HCT116 (cell line): ENCODE measurements around the gene ZDHHC14. TPM values are rescaled to one million over a fixed set of nuclear protein-coding genes. Genes with fewer than 3 reads are reported as not detected.

Experiments used
- ATAC-seq: fragments of 200-7000 bp; cut with Tn5 transposase; 2 replicates; pipeline ENCODE4 v1.9.1; 2020; ENCODE audit warnings: mild to moderate bottlenecking, moderate library complexity
- BruUV-seq: library from RNA; stranded (reverse); fragments of 400-500 nt; replicated peaks from 2 replicates; lab custom pipeline; 2021; lab: Mats Ljungman, UMichigan
- CTCF ChIA-PET: fragments of 300-600 bp; sonication (Branson Sonifier 250); formaldehyde crosslinking; loops from one replicate; lab custom pipeline; 2021; ENCODE audit warnings: antibody characterized with exemption; lab: Charles Lee
- POLR2A ChIA-PET: fragments of 300-600, 350-600 bp; sonication (Branson Sonifier 250); formaldehyde crosslinking; loops from one replicate; lab custom pipeline; 2021; ENCODE audit warnings: antibody characterized with exemption; lab: Charles Lee
- RAD21 ChIA-PET, 2 experiments: fragments of 300-600 bp; sonication (Branson Sonifier 250); formaldehyde crosslinking; loops; one replicate each; lab custom pipeline; 2023; ENCODE audit warnings: low total read pairs in 2 of 2; ENCODE audit not compliant: uncharacterized antibody in 2 of 2, unreplicated experiment in 2 of 2, low non-redundant PET in 1 of 2; lab: Charles Lee
- DNase-seq: peaks from one replicate; pipeline ENCODE4 v3.0.0-alpha.2; 2010; ENCODE audit warnings: low read depth, low spot score
- H2AFZ ChIP-seq: fragments of 200-600 bp; shearing (Covaris generic), sonication (generic); 2 replicates; pipeline ENCODE4 v1.6.1; 2017; ENCODE audit warnings: low read depth, mixed run types, mixed read lengths, antibody characterized with exemption, low read length; ENCODE audit not compliant: poor library complexity, severe bottlenecking
- H3K27ac ChIP-seq: 2 replicates; pipeline ENCODE4 v1.5.1; 2012; ENCODE audit warnings: low read depth, low read length
- H3K27me3 ChIP-seq: fragments of 200-600 bp; sonication (generic); 2 replicates; pipeline ENCODE4 v1.6.1; 2016; ENCODE audit warnings: mixed run types, low read length, mixed read lengths; ENCODE audit not compliant: insufficient read depth
- H3K36me3 ChIP-seq, 2 experiments: fragments of 200-500 bp in 1 of 2; fragments of 200-600 bp in 1 of 2; sonication (Bioruptor generic) in 1 of 2; sonication (generic) in 1 of 2; 2 replicates each; pipeline versions ENCODE4 v1.5.1 to v1.6.1; 2014 to 2016; ENCODE audit warnings: low read length in 2 of 2, inconsistent platforms in 1 of 2, mixed read lengths in 1 of 2, mixed run types in 1 of 2; ENCODE audit not compliant: insufficient read depth in 2 of 2, control insufficient read depth in 1 of 2
- H3K4me1 ChIP-seq, 2 experiments: fragments of 200-600 bp in 1 of 2; sonication (generic) in 1 of 2; 2 replicates each; pipeline versions ENCODE4 v1.5.1 to v1.6.1; 2012 to 2017; ENCODE audit warnings: low read length in 2 of 2, inconsistent platforms in 1 of 2, mild to moderate bottlenecking in 1 of 2, mixed read lengths in 1 of 2, mixed run types in 1 of 2, moderate library complexity in 1 of 2; ENCODE audit not compliant: insufficient read depth in 2 of 2, control insufficient read depth in 1 of 2
- H3K4me2 ChIP-seq: fragments of 200-600 bp; sonication (generic); 2 replicates; pipeline ENCODE4 v1.6.1; 2017; ENCODE audit warnings: mixed run types, low read length, mixed read lengths
- H3K4me3 ChIP-seq, 2 experiments: fragments of 200-600 bp in 1 of 2; sonication (generic) in 1 of 2; replicated peaks in 1 of 2; 2 replicates each; pipeline ENCODE4 v1.5.1; 2011 to 2016; ENCODE audit warnings: low read length in 2 of 2, control low read depth in 1 of 2, low read depth in 1 of 2, mild to moderate bottlenecking in 1 of 2, mixed read lengths in 1 of 2, mixed run types in 1 of 2
- H3K79me2 ChIP-seq: fragments of 200-600 bp; sonication (generic); 2 replicates; pipeline ENCODE4 v1.6.1; 2017; ENCODE audit warnings: mild to moderate bottlenecking, mixed run types, low read length, moderate library complexity, mixed read lengths; ENCODE audit not compliant: insufficient read depth
- H3K9ac ChIP-seq: fragments of 200-600 bp; sonication (generic); 2 replicates; pipeline ENCODE4 v1.6.1; 2016; ENCODE audit warnings: low read length, mixed read lengths
- H3K9me2 ChIP-seq: fragments of 200-600 bp; sonication (generic), shearing (Covaris generic); 2 replicates; pipeline ENCODE4 v1.6.1; 2017; ENCODE audit warnings: mixed run types, mild to moderate bottlenecking, moderate library complexity; ENCODE audit not compliant: insufficient read depth
- H3K9me3 ChIP-seq, 2 experiments: fragments of 200-500 bp in 1 of 2; fragments of 200-600 bp in 1 of 2; sonication (Bioruptor generic) in 1 of 2; sonication (generic) in 1 of 2; 2 replicates each; pipeline ENCODE4 v1.6.1; 2014 to 2017; ENCODE audit warnings: low read length in 2 of 2, mixed read lengths in 2 of 2, inconsistent platforms in 1 of 2, low read depth in 1 of 2, mild to moderate bottlenecking in 1 of 2, mixed run types in 1 of 2, moderate library complexity in 1 of 2; ENCODE audit not compliant: control insufficient read depth in 1 of 2, insufficient read depth in 1 of 2
- H4K20me1 ChIP-seq: fragments of 200-600 bp; sonication (generic), shearing (Covaris generic); 2 replicates; pipeline ENCODE4 v1.6.1; 2017; ENCODE audit warnings: mixed run types, mild to moderate bottlenecking, moderate library complexity; ENCODE audit not compliant: insufficient read depth
- CBX3 ChIP-seq: IDR thresholded peaks from 2 replicates; pipeline ENCODE4 v1.6.1; 2012; ENCODE audit warnings: low read depth
- CEBPB ChIP-seq: IDR thresholded peaks from 2 replicates; pipeline ENCODE4 v1.6.1; 2012; ENCODE audit warnings: low read depth
- EGR1 ChIP-seq: IDR thresholded peaks from 2 replicates; pipeline ENCODE4 v1.6.1; 2012; ENCODE audit warnings: low read depth
- ELF1 ChIP-seq: IDR thresholded peaks from 2 replicates; pipeline ENCODE4 v1.6.1; 2012; ENCODE audit warnings: low read depth, borderline replicate concordance
- EZH2 ChIP-seq: fragments of 200-600 bp; sonication (generic); IDR thresholded peaks from 2 replicates; pipeline ENCODE4 v1.6.1; 2017; ENCODE audit warnings: antibody characterized with exemption, mixed run types
- EZH2phosphoT487 ChIP-seq: fragments of 200-600 bp; IDR thresholded peaks from 2 replicates; pipeline ENCODE4 v1.6.1; 2018; ENCODE audit warnings: antibody characterized with exemption, borderline replicate concordance
- FOSL1 ChIP-seq: IDR thresholded peaks from 2 replicates; pipeline ENCODE4 v1.6.1; 2012; ENCODE audit warnings: low read depth
- POLR2A ChIP-seq: IDR thresholded peaks from 2 replicates; pipeline ENCODE4 v1.7.0; 2011; ENCODE audit warnings: borderline replicate concordance; ENCODE audit not compliant: insufficient read depth, insufficient read length; ENCODE audit errors: extremely low read depth
- RAD21 ChIP-seq: IDR thresholded peaks from 2 replicates; pipeline ENCODE4 v1.6.1; 2012; ENCODE audit warnings: low read depth, mild to moderate bottlenecking
- SIN3A ChIP-seq: IDR thresholded peaks from 2 replicates; pipeline ENCODE4 v1.6.1; 2012; ENCODE audit warnings: low read depth
- SP1 ChIP-seq: IDR thresholded peaks from 2 replicates; pipeline ENCODE4 v1.6.1; 2012; ENCODE audit warnings: low read depth
- SRF ChIP-seq: IDR thresholded peaks from 2 replicates; pipeline ENCODE4 v1.6.1; 2012; ENCODE audit warnings: low read depth
- TCF7L2 ChIP-seq: IDR thresholded peaks from 2 replicates; pipeline ENCODE4 v1.7.0; 2011; ENCODE audit warnings: borderline replicate concordance, inconsistent platforms; ENCODE audit not compliant: insufficient read depth, insufficient read length; ENCODE audit errors: extremely low read depth
- YY1 ChIP-seq: IDR thresholded peaks from 2 replicates; pipeline ENCODE4 v1.6.1; 2011; ENCODE audit warnings: low read length, low read depth, moderate library complexity, mild to moderate bottlenecking; ENCODE audit not compliant: insufficient replicate concordance; ENCODE audit errors: extremely low read depth
- ZFX ChIP-seq: fragments of 450-650 bp; IDR thresholded peaks from 2 replicates; pipeline ENCODE4 v1.6.1; 2017
- ZNF274 ChIP-seq: fragments of 200-500 bp; sonication (Bioruptor generic); IDR thresholded peaks from 2 replicates; pipeline ENCODE4 v1.6.1; 2014; ENCODE audit warnings: mild to moderate bottlenecking, low read depth, low read length, inconsistent platforms
- intact Hi-C: fragments of 100-400 bp; cut with micrococcal nuclease; formaldehyde crosslinking; loops from 2 replicates; pipeline ENCODE4 v1.10.0; 2022
- total RNA-seq: library from RNA; stranded (reverse); gene quantifications from one replicate; pipeline ENCODE4 v1.2.1, GENCODE V29; 2021; ENCODE audit not compliant: unreplicated experiment
- TF ChIP-seq, protein P1 (sequence below): IDR thresholded peaks from 2 replicates; pipeline ENCODE4 v1.6.1; 2012; ENCODE audit warnings: low read depth
- TF ChIP-seq, protein P2 (sequence below): IDR thresholded peaks from 2 replicates; pipeline ENCODE4 v1.6.1; 2012

Gene ZDHHC14
- total RNA-seq, 1 experiment from 2014 or later: 5.3 TPM

DNA sequence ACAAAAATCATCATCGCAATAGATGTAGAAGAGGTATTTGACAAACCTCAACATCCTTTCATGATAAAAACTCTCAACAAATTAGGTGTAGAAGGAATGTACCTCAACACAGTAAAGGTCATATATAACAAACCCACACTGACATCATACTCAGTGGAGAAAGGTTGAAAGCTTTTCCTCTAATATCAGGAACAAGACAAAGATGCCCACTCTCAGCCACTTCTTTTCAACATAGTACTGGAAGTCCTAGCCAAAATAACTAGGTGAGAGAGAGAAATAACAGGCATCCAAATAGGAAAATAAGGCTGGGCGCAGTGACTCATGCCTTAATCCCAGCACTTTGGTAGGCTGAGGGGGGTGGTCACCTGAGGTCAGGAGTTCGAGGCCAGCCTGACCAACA, 95.8 kb downstream of the ZDHHC14 start:
- no peak for ATAC-seq
- intact Hi-C loops: no loop called here
- H3K27me3 ChIP-seq: no peaks in the 10 kb centered on the region

More for the DNA sequence above, 95.8 kb downstream of the ZDHHC14 start:
- Histone ChIP-seq H3K4me1 (peaks cover 0 to 5% of the 10 kb centered on the region in 2 experiments; a peak in 1 of 4 replicates), H3K4me3 (no peak overlapping the region), H3K27ac (no peak overlapping the region), H3K9ac (no peak overlapping the region), H4K20me1 (no peaks in the 10 kb centered on the region), H2AFZ (no peak overlapping the region), H3K9me2 (no peaks in the 10 kb centered on the region), H3K9me3 (no peaks in the 10 kb centered on the region), H3K36me3 (no peaks in the 10 kb centered on the region), H3K79me2 (no peaks in the 10 kb centered on the region), H3K4me2 (no peak overlapping the region)
- ChIA-PET POLR2A (no interaction called here), CTCF (no interaction called here), RAD21 (no interaction called here)
- no peak for TF ChIP-seq CEBPB
- no peak for TF ChIP-seq ZFX
- no peak for TF ChIP-seq SIN3A
- no peak for TF ChIP-seq SP1
- TF ChIP-seq SRF: no peak
- TF ChIP-seq YY1: no peak
- TF ChIP-seq CBX3: no peak
- TF ChIP-seq TCF7L2: no peak
- no peak for TF ChIP-seq ZNF274
- TF ChIP-seq, protein P1, sequence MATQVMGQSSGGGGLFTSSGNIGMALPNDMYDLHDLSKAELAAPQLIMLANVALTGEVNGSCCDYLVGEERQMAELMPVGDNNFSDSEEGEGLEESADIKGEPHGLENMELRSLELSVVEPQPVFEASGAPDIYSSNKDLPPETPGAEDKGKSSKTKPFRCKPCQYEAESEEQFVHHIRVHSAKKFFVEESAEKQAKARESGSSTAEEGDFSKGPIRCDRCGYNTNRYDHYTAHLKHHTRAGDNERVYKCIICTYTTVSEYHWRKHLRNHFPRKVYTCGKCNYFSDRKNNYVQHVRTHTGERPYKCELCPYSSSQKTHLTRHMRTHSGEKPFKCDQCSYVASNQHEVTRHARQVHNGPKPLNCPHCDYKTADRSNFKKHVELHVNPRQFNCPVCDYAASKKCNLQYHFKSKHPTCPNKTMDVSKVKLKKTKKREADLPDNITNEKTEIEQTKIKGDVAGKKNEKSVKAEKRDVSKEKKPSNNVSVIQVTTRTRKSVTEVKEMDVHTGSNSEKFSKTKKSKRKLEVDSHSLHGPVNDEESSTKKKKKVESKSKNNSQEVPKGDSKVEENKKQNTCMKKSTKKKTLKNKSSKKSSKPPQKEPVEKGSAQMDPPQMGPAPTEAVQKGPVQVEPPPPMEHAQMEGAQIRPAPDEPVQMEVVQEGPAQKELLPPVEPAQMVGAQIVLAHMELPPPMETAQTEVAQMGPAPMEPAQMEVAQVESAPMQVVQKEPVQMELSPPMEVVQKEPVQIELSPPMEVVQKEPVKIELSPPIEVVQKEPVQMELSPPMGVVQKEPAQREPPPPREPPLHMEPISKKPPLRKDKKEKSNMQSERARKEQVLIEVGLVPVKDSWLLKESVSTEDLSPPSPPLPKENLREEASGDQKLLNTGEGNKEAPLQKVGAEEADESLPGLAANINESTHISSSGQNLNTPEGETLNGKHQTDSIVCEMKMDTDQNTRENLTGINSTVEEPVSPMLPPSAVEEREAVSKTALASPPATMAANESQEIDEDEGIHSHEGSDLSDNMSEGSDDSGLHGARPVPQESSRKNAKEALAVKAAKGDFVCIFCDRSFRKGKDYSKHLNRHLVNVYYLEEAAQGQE: no peak
- TF ChIP-seq EGR1: no peak
- TF ChIP-seq ELF1: no peak
- TF ChIP-seq POLR2A: no peak
- no peak for TF ChIP-seq EZH2
- TF ChIP-seq, protein P2, sequence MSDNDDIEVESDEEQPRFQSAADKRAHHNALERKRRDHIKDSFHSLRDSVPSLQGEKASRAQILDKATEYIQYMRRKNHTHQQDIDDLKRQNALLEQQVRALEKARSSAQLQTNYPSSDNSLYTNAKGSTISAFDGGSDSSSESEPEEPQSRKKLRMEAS: no peak
- TF ChIP-seq EZH2phosphoT487: no peak
- TF ChIP-seq FOSL1: no peak
- TF ChIP-seq RAD21: no peak
- DNase-seq: no peak
- BruUV-seq: no TSS peak
